ENCODE data around the gene HSH2D. TPM values are rescaled to one million over a fixed set of nuclear protein-coding genes. Genes with fewer than 3 reads are reported as not detected.

The HSH2D gene
- total and polyA plus RNA-seq, 9 of the 15 experiments (the other 6 are each of a cell fraction or from before 2014, with no cell fraction given) = 0.03 to 1.1 (median 0.35) TPM; not detected in 1

DNA sequence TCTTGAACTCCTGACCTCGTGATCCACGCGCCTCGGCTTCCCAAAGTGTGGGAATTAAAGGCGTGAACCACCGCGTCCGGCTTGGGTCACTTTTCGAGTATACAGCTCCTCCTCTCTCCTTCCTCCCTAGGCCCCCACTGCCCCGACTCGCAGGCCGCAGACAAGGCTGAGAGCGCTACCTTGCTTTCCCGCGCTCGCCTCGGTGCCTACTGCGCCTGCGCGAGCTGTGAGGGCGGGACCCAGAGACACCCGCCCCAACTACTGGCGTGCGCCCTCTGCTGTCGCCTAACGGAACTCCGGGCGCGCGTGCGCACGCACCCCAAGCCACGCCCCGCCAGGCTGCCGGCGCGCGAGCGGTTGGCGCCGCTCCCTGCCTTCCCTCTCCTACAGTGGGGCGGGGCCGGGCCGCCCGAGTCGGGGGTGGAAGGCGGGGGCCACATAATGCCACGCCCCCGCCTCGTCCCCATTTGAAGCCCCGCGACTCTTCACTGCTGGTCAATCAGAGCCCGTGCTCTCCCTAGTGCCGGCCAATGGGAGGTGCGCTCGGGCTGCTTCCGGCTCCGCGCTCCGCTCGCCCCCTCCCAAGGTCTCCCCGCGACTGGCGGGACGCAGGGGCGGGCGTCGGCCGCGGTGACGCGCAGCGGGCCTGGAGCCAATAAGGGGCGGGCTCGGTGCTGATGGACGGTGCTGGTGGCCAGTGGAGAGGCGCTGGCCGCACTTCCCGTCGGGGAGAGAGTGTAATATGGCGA, 32.2 kb upstream of the HSH2D start, which contains the start of gene RAB8A (continued):
- TF ChIP-seq, protein P1, sequence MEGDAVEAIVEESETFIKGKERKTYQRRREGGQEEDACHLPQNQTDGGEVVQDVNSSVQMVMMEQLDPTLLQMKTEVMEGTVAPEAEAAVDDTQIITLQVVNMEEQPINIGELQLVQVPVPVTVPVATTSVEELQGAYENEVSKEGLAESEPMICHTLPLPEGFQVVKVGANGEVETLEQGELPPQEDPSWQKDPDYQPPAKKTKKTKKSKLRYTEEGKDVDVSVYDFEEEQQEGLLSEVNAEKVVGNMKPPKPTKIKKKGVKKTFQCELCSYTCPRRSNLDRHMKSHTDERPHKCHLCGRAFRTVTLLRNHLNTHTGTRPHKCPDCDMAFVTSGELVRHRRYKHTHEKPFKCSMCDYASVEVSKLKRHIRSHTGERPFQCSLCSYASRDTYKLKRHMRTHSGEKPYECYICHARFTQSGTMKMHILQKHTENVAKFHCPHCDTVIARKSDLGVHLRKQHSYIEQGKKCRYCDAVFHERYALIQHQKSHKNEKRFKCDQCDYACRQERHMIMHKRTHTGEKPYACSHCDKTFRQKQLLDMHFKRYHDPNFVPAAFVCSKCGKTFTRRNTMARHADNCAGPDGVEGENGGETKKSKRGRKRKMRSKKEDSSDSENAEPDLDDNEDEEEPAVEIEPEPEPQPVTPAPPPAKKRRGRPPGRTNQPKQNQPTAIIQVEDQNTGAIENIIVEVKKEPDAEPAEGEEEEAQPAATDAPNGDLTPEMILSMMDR (IDR thresholded peaks at IDR 0.05 in 2 of 3, conservative IDR thresholded peaks at IDR 0.05 in 1 of 3; ENCODE audit: insufficient read depth in 2 of 3, low read depth in 1 of 3, low read length in 3 of 3) = peak; percentile 91 to 97 (median 92)
- TF ChIP-seq, protein P2, sequence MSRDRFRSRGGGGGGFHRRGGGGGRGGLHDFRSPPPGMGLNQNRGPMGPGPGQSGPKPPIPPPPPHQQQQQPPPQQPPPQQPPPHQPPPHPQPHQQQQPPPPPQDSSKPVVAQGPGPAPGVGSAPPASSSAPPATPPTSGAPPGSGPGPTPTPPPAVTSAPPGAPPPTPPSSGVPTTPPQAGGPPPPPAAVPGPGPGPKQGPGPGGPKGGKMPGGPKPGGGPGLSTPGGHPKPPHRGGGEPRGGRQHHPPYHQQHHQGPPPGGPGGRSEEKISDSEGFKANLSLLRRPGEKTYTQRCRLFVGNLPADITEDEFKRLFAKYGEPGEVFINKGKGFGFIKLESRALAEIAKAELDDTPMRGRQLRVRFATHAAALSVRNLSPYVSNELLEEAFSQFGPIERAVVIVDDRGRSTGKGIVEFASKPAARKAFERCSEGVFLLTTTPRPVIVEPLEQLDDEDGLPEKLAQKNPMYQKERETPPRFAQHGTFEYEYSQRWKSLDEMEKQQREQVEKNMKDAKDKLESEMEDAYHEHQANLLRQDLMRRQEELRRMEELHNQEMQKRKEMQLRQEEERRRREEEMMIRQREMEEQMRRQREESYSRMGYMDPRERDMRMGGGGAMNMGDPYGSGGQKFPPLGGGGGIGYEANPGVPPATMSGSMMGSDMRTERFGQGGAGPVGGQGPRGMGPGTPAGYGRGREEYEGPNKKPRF (IDR thresholded peaks at IDR 0.05; ENCODE audit: low read depth, low read length) = no peak
- TF ChIP-seq SMAD1 (IDR thresholded peaks at IDR 0.05; ENCODE audit: low read depth, low read length, partially characterized antibody) (no peak), RBBP5 (IDR thresholded peaks at IDR 0.05; ENCODE audit: borderline replicate concordance, insufficient read depth, low read length, poor library complexity, severe bottlenecking) (no peak), SP2 (IDR thresholded peaks at IDR 0.05; ENCODE audit: extremely low read depth, low read depth, low read length, poor library complexity, severe bottlenecking) (peak; percentile 79), POLR2G (IDR thresholded peaks at IDR 0.05; ENCODE audit: low read depth, low read length) (peak; percentile 84), CBX3 (IDR thresholded peaks at IDR 0.05; ENCODE audit: borderline replicate concordance in 1 of 2, low read length in 2 of 2) (peak in 1 of 2 experiments; percentile 27; a peak in 1 of 3 replicates), HDAC2 (IDR thresholded peaks at IDR 0.05) (no peak), HNRNPH1 (optimal IDR thresholded peaks at IDR 0.05; ENCODE audit: low read depth, low read length) (no peak), ZNF274 (IDR thresholded peaks at IDR 0.05; ENCODE audit: borderline replicate concordance, low read depth, low read length) (no peak), NCOA6 (IDR thresholded peaks at IDR 0.05) (no peak), ESRRA (IDR thresholded peaks at IDR 0.05; ENCODE audit: borderline replicate concordance, low read depth) (peak; percentile 72), ZNF586 (CRISPR knock-in tag; conservative IDR thresholded peaks at IDR 0.05) (no peak), ZSCAN29 (IDR thresholded peaks at IDR 0.05) (no peak), CBFB (CRISPR knock-in tag; IDR thresholded peaks at IDR 0.05) (no peak), CHD2 (IDR thresholded peaks at IDR 0.05; ENCODE audit: low read depth, low read length) (peak; percentile 84), MBD2 (IDR thresholded peaks at IDR 0.05; ENCODE audit: borderline replicate concordance, low read depth) (peak; percentile 94)
- TF ChIP-seq, protein P3, sequence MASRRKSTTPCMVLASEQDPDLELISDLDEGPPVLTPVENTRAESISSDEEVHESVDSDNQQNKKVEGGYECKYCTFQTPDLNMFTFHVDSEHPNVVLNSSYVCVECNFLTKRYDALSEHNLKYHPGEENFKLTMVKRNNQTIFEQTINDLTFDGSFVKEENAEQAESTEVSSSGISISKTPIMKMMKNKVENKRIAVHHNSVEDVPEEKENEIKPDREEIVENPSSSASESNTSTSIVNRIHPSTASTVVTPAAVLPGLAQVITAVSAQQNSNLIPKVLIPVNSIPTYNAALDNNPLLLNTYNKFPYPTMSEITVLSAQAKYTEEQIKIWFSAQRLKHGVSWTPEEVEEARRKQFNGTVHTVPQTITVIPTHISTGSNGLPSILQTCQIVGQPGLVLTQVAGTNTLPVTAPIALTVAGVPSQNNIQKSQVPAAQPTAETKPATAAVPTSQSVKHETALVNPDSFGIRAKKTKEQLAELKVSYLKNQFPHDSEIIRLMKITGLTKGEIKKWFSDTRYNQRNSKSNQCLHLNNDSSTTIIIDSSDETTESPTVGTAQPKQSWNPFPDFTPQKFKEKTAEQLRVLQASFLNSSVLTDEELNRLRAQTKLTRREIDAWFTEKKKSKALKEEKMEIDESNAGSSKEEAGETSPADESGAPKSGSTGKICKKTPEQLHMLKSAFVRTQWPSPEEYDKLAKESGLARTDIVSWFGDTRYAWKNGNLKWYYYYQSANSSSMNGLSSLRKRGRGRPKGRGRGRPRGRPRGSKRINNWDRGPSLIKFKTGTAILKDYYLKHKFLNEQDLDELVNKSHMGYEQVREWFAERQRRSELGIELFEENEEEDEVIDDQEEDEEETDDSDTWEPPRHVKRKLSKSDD (conservative IDR thresholded peaks at IDR 0.05; ENCODE audit: low read length) = no peak
- TF ChIP-seq, protein P4, sequence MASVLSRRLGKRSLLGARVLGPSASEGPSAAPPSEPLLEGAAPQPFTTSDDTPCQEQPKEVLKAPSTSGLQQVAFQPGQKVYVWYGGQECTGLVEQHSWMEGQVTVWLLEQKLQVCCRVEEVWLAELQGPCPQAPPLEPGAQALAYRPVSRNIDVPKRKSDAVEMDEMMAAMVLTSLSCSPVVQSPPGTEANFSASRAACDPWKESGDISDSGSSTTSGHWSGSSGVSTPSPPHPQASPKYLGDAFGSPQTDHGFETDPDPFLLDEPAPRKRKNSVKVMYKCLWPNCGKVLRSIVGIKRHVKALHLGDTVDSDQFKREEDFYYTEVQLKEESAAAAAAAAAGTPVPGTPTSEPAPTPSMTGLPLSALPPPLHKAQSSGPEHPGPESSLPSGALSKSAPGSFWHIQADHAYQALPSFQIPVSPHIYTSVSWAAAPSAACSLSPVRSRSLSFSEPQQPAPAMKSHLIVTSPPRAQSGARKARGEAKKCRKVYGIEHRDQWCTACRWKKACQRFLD (CRISPR knock-in tag; IDR thresholded peaks at IDR 0.05) = no peak

Measured in K562 (cell line).